OCI-LY3 (cell line): ENCODE measurements around the gene CARS1.

Experiments used
- H2AFZ ChIP-seq: fragments of 200-600, 300-600 bp; shearing (Covaris generic); 2 replicates; pipeline ENCODE4 v1.6.0; 2014; ENCODE audit warnings: antibody characterized with exemption, low read depth, low read length
- H3K27ac ChIP-seq: fragments of 200-600, 300-600 bp; sonication (generic); 2 replicates; pipeline ENCODE4 v1.5.1; 2014; ENCODE audit warnings: mild to moderate bottlenecking, low read length, moderate library complexity, mixed read lengths
- H3K27me3 ChIP-seq: fragments of 200-600, 300-600 bp; sonication (generic); 2 replicates; pipeline ENCODE4 v1.6.1; 2014; ENCODE audit warnings: low read depth, low read length, mixed read lengths
- H3K36me3 ChIP-seq: fragments of 200-600, 300-600 bp; sonication (generic); replicated peaks from 2 replicates; pipeline ENCODE3; 2014; ENCODE audit warnings: low read depth, low read length, mixed read lengths
- H3K4me1 ChIP-seq: fragments of 300-600, 200-600 bp; sonication (generic); 2 replicates; pipeline ENCODE4 v1.6.1; 2014; ENCODE audit warnings: low read length, mixed read lengths
- H3K4me2 ChIP-seq: fragments of 200-600, 300-600 bp; sonication (generic); 2 replicates; pipeline ENCODE4 v1.6.1; 2014; ENCODE audit warnings: low read length, mixed read lengths
- H3K4me3 ChIP-seq: fragments of 300-600, 200-600 bp; sonication (generic); 2 replicates; pipeline ENCODE4 v1.5.1; 2014; ENCODE audit warnings: antibody characterized with exemption, mild to moderate bottlenecking, low read length, moderate library complexity
- H3K79me2 ChIP-seq: fragments of 300-600, 200-600 bp; shearing (Covaris generic); 2 replicates; pipeline ENCODE4 v1.6.1; 2014; ENCODE audit warnings: mild to moderate bottlenecking, low read length, mixed read lengths
- H3K9ac ChIP-seq: fragments of 300-600, 200-600 bp; shearing (Covaris generic); 2 replicates; pipeline ENCODE4 v1.6.0; 2014; ENCODE audit warnings: mild to moderate bottlenecking, low read length, moderate library complexity
- H3K9me3 ChIP-seq: fragments of 200-600, 300-600 bp; shearing (Covaris generic); 2 replicates; pipeline ENCODE4 v1.6.1; 2014; ENCODE audit warnings: low read length, mixed read lengths; ENCODE audit not compliant: insufficient read depth
- H4K20me1 ChIP-seq: fragments of 200-600, 300-600 bp; sonication (generic); 2 replicates; pipeline ENCODE4 v1.6.1; 2016; ENCODE audit warnings: low read length, mixed read lengths; ENCODE audit not compliant: insufficient read depth
- CTCF ChIP-seq: fragments of 200-600, 300-600 bp; sonication (generic); IDR thresholded peaks from 2 replicates; pipeline ENCODE4 v1.5.1; 2014; ENCODE audit warnings: antibody characterized with exemption, low read length, low read depth
- EZH2phosphoT487 ChIP-seq: fragments of 200-600 bp; shearing (Covaris generic); IDR thresholded peaks from 2 replicates; pipeline ENCODE4 v1.6.1; 2018; ENCODE audit warnings: antibody characterized with exemption, mixed run types, low read depth

CARS1 gene

GRCh38 chr11:3050386-3051195, 6.6 kb downstream of the CARS1 start:
- peak overlapping the region; percentile 94 for H3K4me2 ChIP-seq
- H4K20me1 ChIP-seq: peaks cover 56% of the 10 kb centered on the region
- peaks cover 91% of the 10 kb centered on the region for H3K79me2 ChIP-seq
- TF ChIP-seq CTCF (no peak), EZH2phosphoT487 (no peak)
- H3K36me3 ChIP-seq: peaks cover 25% of the 10 kb centered on the region
- no peaks in the 10 kb centered on the region for H3K9me3 ChIP-seq
- peak overlapping the region; percentile 53 for H3K9ac ChIP-seq
- H3K27me3 ChIP-seq: no peaks in the 10 kb centered on the region
- peak overlapping the region; percentile 65 for H3K4me3 ChIP-seq
- H3K27ac ChIP-seq: peak overlapping the region; percentile 65
- peaks cover 53% of the 10 kb centered on the region for H3K4me1 ChIP-seq
- no peak overlapping the region for H2AFZ ChIP-seq

- Histone ChIP-seq H3K27me3 (no peaks in the 10 kb centered on the region), H3K9me3 (no peaks in the 10 kb centered on the region), H4K20me1 (peaks cover 58% of the 10 kb centered on the region), H3K9ac (peak overlapping the region; percentile 53), H3K36me3 (peaks cover 29% of the 10 kb centered on the region), H3K4me1 (peaks cover 46% of the 10 kb centered on the region), H3K79me2 (peaks cover 89% of the 10 kb centered on the region), H2AFZ (no peak overlapping the region), H3K4me3 (peak overlapping the region; percentile 69), H3K27ac (peak overlapping the region; percentile 79), H3K4me2 (peak overlapping the region; percentile 94)
- TF ChIP-seq CTCF: peak; percentile 48
- no peak for TF ChIP-seq EZH2phosphoT487
Observed at GRCh38 chr11:3049430-3050243, 7.6 kb downstream of the CARS1 start.

- no peaks in the 10 kb centered on the region for H3K27me3 ChIP-seq
- no peak overlapping the region for H3K27ac ChIP-seq
Observed at GRCh38 chr11:3047637-3048036, 9.6 kb downstream of the CARS1 start.

More at GRCh38 chr11:3047637-3048036, 9.6 kb downstream of the CARS1 start:
- Histone ChIP-seq H3K36me3 (peaks cover 22% of the 10 kb centered on the region), H4K20me1 (peaks cover 54% of the 10 kb centered on the region), H3K9me3 (no peaks in the 10 kb centered on the region), H2AFZ (no peak overlapping the region), H3K4me2 (no peak overlapping the region), H3K79me2 (peaks cover 92% of the 10 kb centered on the region), H3K4me1 (peaks cover 37% of the 10 kb centered on the region), H3K4me3 (no peak overlapping the region), H3K9ac (no peak overlapping the region)
- no peak for TF ChIP-seq CTCF
- TF ChIP-seq EZH2phosphoT487: no peak
